SH-SY5Y (cell line): ENCODE data around the gene NUFIP1.

Source experiments
- GATA2 ChIP-seq: IDR thresholded peaks from 2 replicates; pipeline ENCODE4 v1.6.1; 2011; ENCODE audit warnings: mild to moderate bottlenecking, low read depth, low read length
- GATA3 ChIP-seq: IDR thresholded peaks from 2 replicates; pipeline ENCODE4 v1.6.1; 2011; ENCODE audit warnings: low read depth, mild to moderate bottlenecking, low read length, moderate library complexity

DNA sequence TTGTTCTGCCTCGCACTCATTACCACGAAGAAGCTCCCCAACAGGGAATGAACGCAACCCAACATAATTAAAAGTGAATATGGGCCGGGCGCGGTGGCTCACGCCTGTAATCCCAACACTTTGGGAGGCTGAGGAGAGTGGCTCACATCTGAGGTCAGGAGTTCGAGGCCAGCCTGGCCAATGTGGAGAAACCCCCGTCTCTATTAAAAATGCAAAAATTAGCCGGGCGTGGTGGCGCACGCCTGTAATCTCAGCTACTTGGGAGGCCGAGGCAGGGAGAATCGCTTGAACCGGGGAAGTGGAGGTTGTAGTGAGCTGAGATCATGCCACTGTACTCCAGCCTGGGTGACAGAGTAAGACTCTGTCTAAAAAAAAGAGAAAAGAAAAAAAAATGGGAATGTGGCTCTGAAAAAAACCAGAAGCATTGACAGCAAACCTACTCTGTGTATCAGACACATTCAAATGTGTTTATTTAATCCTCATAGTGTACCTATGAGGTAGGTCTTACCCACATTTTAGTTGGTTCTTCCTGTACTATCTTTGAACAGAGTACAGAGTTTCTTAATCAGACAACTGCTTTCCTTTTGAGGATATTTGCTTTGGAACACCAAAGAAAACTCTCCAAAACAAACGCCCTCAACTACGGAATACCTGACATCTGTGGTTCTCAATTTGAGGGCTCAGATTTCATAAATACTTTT lies 70.0 kb downstream of the NUFIP1 start:
- TF ChIP-seq GATA2 (no peak), GATA3 (no peak)
